HG03060 (cell line): ENCODE results near the gene ZNF524.

Source experiments
- ATAC-seq: cut with Tn5 transposase; IDR thresholded peaks from one replicate; pipeline ENCODE4 v1.9.1; 2021; ENCODE audit warnings: low read depth, moderate number of reproducible peaks; ENCODE audit not compliant: unreplicated experiment

Gene ZNF524

GRCh38 chr19:55640577-55641425 lies 40.7 kb downstream of the ZNF524 start, which contains the start of gene ZNF580:
Gene ZNF580, plus strand, starts transcription at chr19:55641002. Its CDS starts 1,507 bp downstream, at chr19:55642509.
- ATAC-seq: no peak

GRCh38 chr19:55641426-55642152 lies 41.5 kb downstream of the ZNF524 start:
- no peak for ATAC-seq

- ATAC-seq: no peak
Observed at GRCh38 chr19:55642153-55643002, 42.3 kb downstream of the ZNF524 start.

DNA sequence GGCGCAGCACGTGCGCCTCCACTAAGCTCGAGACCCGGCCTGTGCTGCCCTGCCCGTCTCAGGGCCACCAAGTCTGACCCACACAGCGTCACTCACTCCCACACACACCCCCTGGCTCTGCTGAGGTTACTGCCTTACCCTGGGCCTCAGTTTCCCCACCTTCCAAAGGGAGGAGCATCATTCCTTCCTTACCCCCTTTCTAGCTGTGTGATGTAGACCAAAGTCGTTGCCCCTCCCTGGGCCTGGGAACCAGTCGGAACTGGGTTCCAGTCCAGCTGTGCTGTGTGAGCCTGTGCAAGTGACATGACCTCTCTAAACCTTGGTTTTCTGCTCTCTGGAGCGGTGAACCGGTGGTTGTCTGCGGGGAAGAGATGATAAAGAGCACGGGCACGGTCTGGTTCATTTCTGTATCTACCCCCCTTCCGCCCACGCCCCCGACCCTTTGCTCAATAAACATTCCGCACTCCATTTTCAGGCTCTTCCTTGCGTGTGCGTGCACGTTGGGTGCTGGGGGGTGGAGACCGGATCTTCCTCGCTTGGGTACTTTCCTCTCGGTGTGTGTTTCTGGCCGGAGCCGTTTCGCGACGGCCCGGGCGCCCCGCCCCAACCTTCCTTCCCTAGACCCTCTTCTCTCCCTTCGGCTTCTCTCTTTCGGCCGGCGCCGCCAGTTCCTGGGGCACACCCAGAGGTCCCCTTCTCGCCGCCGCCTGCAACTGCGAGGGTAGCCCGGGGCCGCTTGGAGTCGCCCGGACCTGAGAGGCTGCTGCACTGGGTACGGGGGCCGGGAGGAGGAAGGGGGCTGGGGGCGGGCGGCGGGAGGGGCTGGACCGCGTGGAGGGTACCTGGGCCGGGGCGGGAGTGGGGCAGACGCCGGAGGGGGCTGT lies 43.2 kb downstream of the ZNF524 start, which contains the start of gene ZNF581:
Gene ZNF581 (plus strand): TSS at position 647 of the 884 bp plus-strand sequence. CDS start 923 bp downstream, outside the sequence.
- ATAC-seq: no peak

GRCh38 chr19:55643887-55644176 lies 43.7 kb downstream of the ZNF524 start:
- ATAC-seq: no peak

DNA sequence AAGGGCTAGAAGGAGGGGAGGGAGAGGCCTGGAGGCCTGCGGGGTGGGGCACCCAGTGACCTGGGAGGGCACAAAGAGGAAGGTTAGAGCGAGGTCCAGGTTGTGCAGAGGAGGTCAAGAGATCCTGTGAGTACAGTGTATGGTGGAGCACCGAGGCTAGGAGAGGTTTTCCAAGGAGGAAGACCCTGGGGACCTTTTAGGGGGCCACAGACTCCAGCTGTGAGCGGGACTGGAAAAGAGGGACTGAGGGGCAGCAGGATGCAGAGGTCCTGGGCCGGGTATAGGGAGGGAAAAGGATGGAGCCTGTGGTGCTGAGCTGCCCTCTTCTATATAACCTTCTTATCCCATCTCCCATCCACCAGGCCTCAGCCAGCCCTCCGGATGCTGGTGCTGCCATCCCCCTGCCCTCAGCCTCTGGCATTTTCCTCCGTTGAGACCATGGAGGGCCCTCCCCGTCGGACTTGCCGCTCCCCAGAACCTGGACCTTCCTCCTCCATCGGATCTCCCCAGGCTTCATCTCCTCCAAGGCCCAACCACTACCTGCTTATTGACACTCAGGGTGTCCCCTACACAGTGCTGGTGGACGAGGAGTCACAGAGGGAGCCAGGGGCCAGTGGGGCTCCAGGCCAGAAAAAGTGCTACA lies 44.2 kb downstream of the ZNF524 start:
- ATAC-seq: no peak

DNA sequence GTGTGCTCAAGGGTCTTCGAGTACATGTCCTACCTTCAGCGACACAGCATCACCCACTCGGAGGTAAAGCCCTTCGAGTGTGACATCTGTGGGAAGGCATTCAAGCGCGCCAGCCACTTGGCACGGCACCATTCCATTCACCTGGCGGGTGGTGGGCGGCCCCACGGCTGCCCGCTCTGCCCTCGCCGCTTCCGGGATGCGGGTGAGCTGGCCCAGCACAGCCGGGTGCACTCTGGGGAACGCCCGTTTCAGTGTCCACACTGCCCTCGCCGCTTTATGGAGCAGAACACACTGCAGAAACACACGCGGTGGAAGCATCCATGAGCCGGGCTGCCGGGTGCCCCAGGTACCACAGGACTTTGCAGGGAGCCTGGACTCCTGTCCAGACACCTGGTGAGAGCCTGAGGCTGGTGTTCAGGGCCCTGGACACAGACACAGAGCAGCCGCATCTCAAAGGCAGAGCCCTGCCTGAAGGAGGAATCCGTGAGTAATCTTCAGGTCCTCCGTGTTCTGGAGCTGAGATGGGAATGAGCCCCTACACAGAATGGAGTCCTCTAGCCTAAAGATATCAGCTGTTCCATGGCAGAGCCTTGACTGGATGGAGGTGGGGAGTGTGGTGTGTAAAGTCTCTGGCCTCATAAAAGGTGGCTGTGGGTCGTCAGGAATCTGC lies 44.9 kb downstream of the ZNF524 start:
- no peak for ATAC-seq

DNA sequence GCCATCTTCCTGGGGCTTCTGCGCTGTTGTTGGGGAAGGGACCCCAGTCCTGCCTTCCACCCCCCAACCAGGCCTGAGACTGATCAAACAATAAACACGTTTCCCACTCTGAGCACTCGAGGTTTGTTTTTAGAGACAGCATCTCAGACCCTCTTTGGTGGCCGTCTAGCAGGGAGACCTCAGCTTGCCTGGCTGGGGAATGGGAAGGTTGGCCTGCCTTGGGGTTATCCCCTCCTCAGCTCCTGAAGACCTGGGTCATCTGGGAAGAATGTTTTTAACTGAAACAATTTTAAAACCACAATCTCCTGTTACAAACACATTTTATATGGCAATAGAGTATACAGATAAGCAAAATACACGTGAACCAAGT lies 45.4 kb downstream of the ZNF524 start:
- no peak for ATAC-seq

GRCh38 chr19:55646889-55647731 lies 47.0 kb downstream of the ZNF524 start:
- no peak for ATAC-seq

GRCh38 chr19:55647732-55648584 lies 47.9 kb downstream of the ZNF524 start, which contains the start of gene CCDC106:
Gene CCDC106, plus strand, starts transcription at chr19:55648212. Its CDS starts 835 bp downstream, at chr19:55649047.
- ATAC-seq: no peak

GRCh38 chr19:55648585-55649267 lies 48.6 kb downstream of the ZNF524 start:
- ATAC-seq: no peak

- no peak for ATAC-seq
Observed at GRCh38 chr19:55649268-55650125, 49.4 kb downstream of the ZNF524 start.

GRCh38 chr19:55650126-55650557 lies 50.1 kb downstream of the ZNF524 start:
- ATAC-seq: no peak

DNA sequence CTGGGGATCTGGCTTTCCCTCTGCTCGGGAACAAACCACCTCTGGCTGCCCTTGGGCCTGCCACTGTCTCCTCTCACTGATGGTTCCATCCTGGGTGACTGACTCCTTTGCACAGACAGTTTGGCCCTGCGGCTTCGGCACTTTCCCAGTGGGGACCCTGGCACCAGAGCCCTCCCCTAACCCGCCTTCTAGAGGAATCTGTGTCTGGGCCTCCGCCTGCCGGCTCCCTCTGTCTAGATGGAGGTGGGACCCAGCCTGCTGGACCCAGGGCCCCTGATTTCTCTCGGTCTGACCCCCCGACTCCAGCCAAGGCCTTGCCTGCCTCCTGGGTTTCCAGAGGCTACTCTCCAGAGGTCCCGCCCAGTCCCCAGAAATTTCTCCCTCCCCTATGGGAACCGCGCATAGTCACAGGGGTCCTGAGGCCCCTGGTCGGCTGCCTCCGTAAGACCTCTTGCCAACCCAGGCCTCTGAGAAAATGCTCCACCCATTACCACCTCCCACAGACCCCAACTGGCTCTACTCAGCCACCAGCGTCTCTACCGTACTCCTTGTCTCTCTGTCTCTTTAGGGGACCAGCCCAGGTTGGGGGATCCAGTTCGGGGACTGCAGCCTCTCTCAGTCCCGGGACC lies 50.6 kb downstream of the ZNF524 start:
- ATAC-seq: no peak

DNA sequence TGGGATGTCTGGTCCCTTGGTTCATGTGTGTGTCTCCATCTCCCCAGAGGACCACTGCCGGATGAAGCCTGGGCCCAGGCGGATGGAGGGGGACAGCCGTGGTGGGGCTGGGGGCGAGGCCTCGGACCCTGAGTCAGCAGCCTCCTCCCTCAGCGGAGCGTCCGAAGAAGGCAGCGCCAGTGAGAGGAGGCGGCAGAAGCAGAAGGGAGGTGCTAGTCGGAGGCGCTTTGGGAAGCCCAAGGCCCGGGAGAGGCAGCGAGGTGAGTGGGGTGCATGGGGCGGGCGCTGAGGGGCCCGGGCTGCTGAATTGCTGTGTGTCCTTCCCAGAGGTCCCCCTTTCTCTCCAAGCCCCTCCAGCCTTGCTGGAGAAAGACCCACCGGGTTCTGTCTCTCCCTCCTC lies 51.1 kb downstream of the ZNF524 start:
- ATAC-seq: no peak
